Vagina (tissue), 2 donors: ENCODE measurements around the gene KRT26.

ENCODE experiments used
- CTCF ChIP-seq, 3 experiments: fragments of 450-650 bp in 2 of 3; fragments of 200-600 bp in 1 of 3; sonication (generic) in 1 of 3; IDR thresholded peaks; one replicate each; pipeline ENCODE4 v1.5.1; 2017 to 2019; ENCODE audit warnings: antibody characterized with exemption in 3 of 3, mild to moderate bottlenecking in 2 of 3, moderate library complexity in 2 of 3
- POLR2A ChIP-seq, 2 donors: fragments of 450-650 bp; IDR thresholded peaks; one replicate each; pipeline ENCODE4 v1.6.1; 2017; ENCODE audit warnings: antibody characterized with exemption in 2 of 2, mild to moderate bottlenecking in 2 of 2, moderate library complexity in 2 of 2

- TF ChIP-seq CTCF (IDR thresholded peaks at IDR 0.05): no peak
- TF ChIP-seq POLR2A (IDR thresholded peaks at IDR 0.05): no peak
Observed at GRCh38 chr17:40718930-40719329, 53.1 kb downstream of the KRT26 start.
